PC-3 (cell line): ENCODE results near the gene FGGY. TPM values are rescaled to one million over a fixed set of nuclear protein-coding genes. Genes with fewer than 3 reads are reported as not detected.

ENCODE experiments used
- ATAC-seq: fragments of 200-7000 bp; cut with Tn5 transposase; 2 replicates; pipeline ENCODE4 v1.9.1; 2020; ENCODE audit warnings: mild to moderate bottlenecking, moderate library complexity
- BruUV-seq: library from RNA; stranded (reverse); fragments of 400-500 nt; replicated peaks from 2 replicates; lab custom pipeline; 2021; lab: Mats Ljungman, UMichigan
- CTCF ChIA-PET: fragments of 300-600 bp; sonication (Branson Sonifier 250); formaldehyde crosslinking; loops from one replicate; lab custom pipeline; 2022; ENCODE audit warnings: antibody characterized with exemption; lab: Charles Lee
- POLR2A ChIA-PET: fragments of 300-600 bp; sonication (Branson Sonifier 250); formaldehyde crosslinking; loops from one replicate; lab custom pipeline; 2022; ENCODE audit warnings: antibody characterized with exemption; ENCODE audit not compliant: unreplicated experiment; lab: Charles Lee
- DNase-seq: peaks from one replicate; pipeline ENCODE4 v3.0.0-alpha.2; 2015
- H2AFZ ChIP-seq: fragments of 300-600 bp; sonication (generic); 2 replicates; pipeline ENCODE4 v1.6.0; 2016; ENCODE audit warnings: antibody characterized with exemption, low read length
- H3F3A ChIP-seq: fragments of 300-600 bp; sonication (generic); one replicate; pipeline ENCODE4 v1.6.0; 2017; ENCODE audit warnings: antibody characterized with exemption, low read length, control low read depth, mild to moderate bottlenecking; ENCODE audit not compliant: unreplicated experiment
- H3K27ac ChIP-seq: fragments of 300-600 bp; sonication (generic); 2 replicates; pipeline ENCODE4 v1.5.1; 2016; ENCODE audit warnings: mild to moderate bottlenecking, low read length
- H3K27me3 ChIP-seq: fragments of 300-600 bp; sonication (generic); 2 replicates; pipeline ENCODE4 v1.6.1; 2016; ENCODE audit warnings: low read length, mixed read lengths
- H3K36me3 ChIP-seq: fragments of 300-600 bp; sonication (generic); 2 replicates; pipeline ENCODE4 v1.6.1; 2016; ENCODE audit warnings: low read depth, mixed run types, low read length, mixed read lengths
- H3K4me1 ChIP-seq: fragments of 300-600 bp; sonication (generic); 2 replicates; pipeline ENCODE4 v1.5.1; 2016; ENCODE audit warnings: low read length; ENCODE audit not compliant: insufficient read depth
- H3K4me2 ChIP-seq: fragments of 300-600 bp; sonication (generic); 2 replicates; pipeline ENCODE4 v1.6.0; 2016; ENCODE audit warnings: low read length
- H3K4me3 ChIP-seq: fragments of 300-600 bp; sonication (generic); 2 replicates; pipeline ENCODE4 v1.5.1; 2016; ENCODE audit warnings: mild to moderate bottlenecking, low read length, mixed read lengths
- H3K79me2 ChIP-seq: fragments of 300-600 bp; sonication (generic); 2 replicates; pipeline ENCODE4 v1.6.1; 2017; ENCODE audit warnings: low read length, mixed read lengths
- H3K9ac ChIP-seq: fragments of 300-600 bp; sonication (generic); 2 replicates; pipeline ENCODE4 v1.6.0; 2016; ENCODE audit warnings: mild to moderate bottlenecking, low read length
- H3K9me2 ChIP-seq: fragments of 300-600 bp; sonication (generic); replicated peaks from 2 replicates; pipeline ENCODE4 v1.6.1; 2016; ENCODE audit warnings: mixed run types, low read length, mixed read lengths
- H3K9me3 ChIP-seq: fragments of 300-600 bp; sonication (generic); 2 replicates; pipeline ENCODE4 v1.6.1; 2016; ENCODE audit warnings: low read length, mixed read lengths
- H4K20me1 ChIP-seq: fragments of 300-600 bp; sonication (generic); 2 replicates; pipeline ENCODE4 v1.6.1; 2016; ENCODE audit warnings: low read length, mixed read lengths
- CTCF ChIP-seq: fragments of 300-600 bp; sonication (generic); conservative IDR thresholded peaks from 2 replicates; pipeline ENCODE4 v1.5.1; 2017; ENCODE audit warnings: antibody characterized with exemption, low read depth, mild to moderate bottlenecking, low read length
- EZH2 ChIP-seq: fragments of 300-600 bp; sonication (generic); IDR thresholded peaks from one replicate; pipeline ENCODE4 v1.6.1; 2017; ENCODE audit warnings: antibody characterized with exemption, mild to moderate bottlenecking, low read length; ENCODE audit not compliant: unreplicated experiment
- EZH2phosphoT487 ChIP-seq: fragments of 300-600 bp; sonication (generic); IDR thresholded peaks from 2 replicates; pipeline ENCODE4 v1.6.1; 2018; ENCODE audit warnings: mild to moderate bottlenecking, antibody characterized with exemption, low read length, borderline replicate concordance
- intact Hi-C: fragments of 100-400 bp; cut with micrococcal nuclease; formaldehyde crosslinking; loops from 2 replicates; pipeline ENCODE4 v1.9.0; 2023
- total RNA-seq: library from RNA; depleted of rRNA; stranded (reverse); fragments of >200 nt; gene quantifications from 2 replicates; pipeline ENCODE4 v1.2.3, GENCODE V29; 2014

FGGY gene
- total RNA-seq, 1 experiment from 2014 or later, result 7.4 TPM

- no peak overlapping the region for H2AFZ ChIP-seq
- ChIA-PET POLR2A (no interaction called here), CTCF (no interaction called here)
- no TSS peak for BruUV-seq
- H3K4me3 ChIP-seq, result no peak overlapping the region
- H3K9ac ChIP-seq, result no peak overlapping the region
- peak overlapping the region; percentile 32; the same call in 1 of the 2 replicates for H3K4me2 ChIP-seq
- no peak overlapping the region for H3K27ac ChIP-seq
- no peaks in the 10 kb centered on the region for H3K79me2 ChIP-seq
- H3K9me2 ChIP-seq, result no peaks in the 10 kb centered on the region
- peaks cover 56% of the 10 kb centered on the region for H3K4me1 ChIP-seq
- H3F3A ChIP-seq, result no peaks in the 10 kb centered on the region
- no peaks in the 10 kb centered on the region for H3K9me3 ChIP-seq
- H3K36me3 ChIP-seq, result no peaks in the 10 kb centered on the region
- no peaks in the 10 kb centered on the region for H3K27me3 ChIP-seq
- TF ChIP-seq CTCF, result no peak
- TF ChIP-seq EZH2phosphoT487, result no peak
- no peak for TF ChIP-seq EZH2
- H4K20me1 ChIP-seq, result no peaks in the 10 kb centered on the region
- intact Hi-C loops, result loop anchor here (10.0 kb wide), 1 partner anchor 298 kb away; no protein-coding TSS in a partner anchor
- ATAC-seq (no peak), DNase-seq (no peak)
Measured at GRCh38 chr1:59442492-59442891, 145.6 kb downstream of the FGGY start.

- Histone ChIP-seq H2AFZ (no peak overlapping the region), H3K27ac (peak overlapping the region; percentile 4), H3K36me3 (no peaks in the 10 kb centered on the region), H3K4me3 (no peak overlapping the region), H3K9me3 (no peaks in the 10 kb centered on the region), H4K20me1 (no peaks in the 10 kb centered on the region), H3K4me2 (peak overlapping the region; percentile 32), H3K79me2 (no peaks in the 10 kb centered on the region), H3F3A (no peaks in the 10 kb centered on the region), H3K4me1 (peaks cover 56% of the 10 kb centered on the region), H3K9ac (no peak overlapping the region), H3K9me2 (no peaks in the 10 kb centered on the region), H3K27me3 (no peaks in the 10 kb centered on the region)
- ATAC-seq (peak; percentile 65), DNase-seq (peak; percentile 81)
- no TSS peak for BruUV-seq
- CTCF ChIA-PET, result no interaction called here
- intact Hi-C loops, result loop anchor here (10.0 kb wide), 1 partner anchor 299 kb away; no protein-coding TSS in a partner anchor
- POLR2A ChIA-PET, result interaction anchor here (0.6 kb wide), 1 partner anchor 18 kb away, joined by 3 read pairs; no protein-coding TSS in a partner anchor
- TF ChIP-seq EZH2 (no peak), CTCF (no peak), EZH2phosphoT487 (no peak)
Measured at GRCh38 chr1:59443310-59443709, 146.4 kb downstream of the FGGY start.

GRCh38 chr1:59444520-59444919 is 147.6 kb downstream of the FGGY start:
- DNase-seq, result no peak
- no peaks in the 10 kb centered on the region for H3K9me2 ChIP-seq
- H3K4me2 ChIP-seq, result peak overlapping the region; percentile 33
- ChIA-PET CTCF (no interaction called here), POLR2A (interaction anchor here (0.8 to 1.1 kb wide), 2 partner anchors 17 to 128 kb away, joined by 3 to 4 read pairs; no protein-coding TSS in a partner anchor)
- no peaks in the 10 kb centered on the region for H3K27me3 ChIP-seq
- no peak overlapping the region for H2AFZ ChIP-seq
- no TSS peak for BruUV-seq
- ATAC-seq, result no peak
- no peaks in the 10 kb centered on the region for H3K36me3 ChIP-seq
- peaks cover 56% of the 10 kb centered on the region for H3K4me1 ChIP-seq
- H3K4me3 ChIP-seq, result no peak overlapping the region
- H3K9ac ChIP-seq, result no peak overlapping the region
- intact Hi-C loops, result loop anchor here (10.0 kb wide), 1 partner anchor 300 kb away; no protein-coding TSS in a partner anchor
- H3K79me2 ChIP-seq, result no peaks in the 10 kb centered on the region
- no peaks in the 10 kb centered on the region for H3F3A ChIP-seq
- TF ChIP-seq EZH2 (no peak), CTCF (no peak), EZH2phosphoT487 (no peak)
- H4K20me1 ChIP-seq, result no peaks in the 10 kb centered on the region
- peak overlapping the region; percentile 48 for H3K27ac ChIP-seq
- H3K9me3 ChIP-seq, result no peaks in the 10 kb centered on the region
